HCT116 (cell line): ENCODE results near the gene NFAT5. TPM values are rescaled to one million over a fixed set of nuclear protein-coding genes. Genes with fewer than 3 reads are reported as not detected.

ENCODE experiments used
- ATAC-seq: fragments of 200-7000 bp; cut with Tn5 transposase; 2 replicates; pipeline ENCODE4 v1.9.1; 2020; ENCODE audit warnings: mild to moderate bottlenecking, moderate library complexity
- BruUV-seq: library from RNA; stranded (reverse); fragments of 400-500 nt; replicated peaks from 2 replicates; lab custom pipeline; 2021; lab: Mats Ljungman, UMichigan
- CTCF ChIA-PET: fragments of 300-600 bp; sonication (Branson Sonifier 250); formaldehyde crosslinking; loops from one replicate; lab custom pipeline; 2021; ENCODE audit warnings: antibody characterized with exemption; lab: Charles Lee
- POLR2A ChIA-PET: fragments of 300-600, 350-600 bp; sonication (Branson Sonifier 250); formaldehyde crosslinking; loops from one replicate; lab custom pipeline; 2021; ENCODE audit warnings: antibody characterized with exemption; lab: Charles Lee
- RAD21 ChIA-PET, 2 experiments: fragments of 300-600 bp; sonication (Branson Sonifier 250); formaldehyde crosslinking; loops; one replicate each; lab custom pipeline; 2023; ENCODE audit warnings: low total read pairs in 2 of 2; ENCODE audit not compliant: uncharacterized antibody in 2 of 2, unreplicated experiment in 2 of 2, low non-redundant PET in 1 of 2; lab: Charles Lee
- DNase-seq: peaks from one replicate; pipeline ENCODE4 v3.0.0-alpha.2; 2010; ENCODE audit warnings: low read depth, low spot score
- H2AFZ ChIP-seq: fragments of 200-600 bp; shearing (Covaris generic), sonication (generic); 2 replicates; pipeline ENCODE4 v1.6.1; 2017; ENCODE audit warnings: low read depth, mixed run types, mixed read lengths, antibody characterized with exemption, low read length; ENCODE audit not compliant: poor library complexity, severe bottlenecking
- H3K27ac ChIP-seq: 2 replicates; pipeline ENCODE4 v1.5.1; 2012; ENCODE audit warnings: low read depth, low read length
- H3K27me3 ChIP-seq: fragments of 200-600 bp; sonication (generic); 2 replicates; pipeline ENCODE4 v1.6.1; 2016; ENCODE audit warnings: mixed run types, low read length, mixed read lengths; ENCODE audit not compliant: insufficient read depth
- H3K36me3 ChIP-seq, 2 experiments: fragments of 200-500 bp in 1 of 2; fragments of 200-600 bp in 1 of 2; sonication (Bioruptor generic) in 1 of 2; sonication (generic) in 1 of 2; 2 replicates each; pipeline versions ENCODE4 v1.5.1 to v1.6.1; 2014 to 2016; ENCODE audit warnings: low read length in 2 of 2, inconsistent platforms in 1 of 2, mixed read lengths in 1 of 2, mixed run types in 1 of 2; ENCODE audit not compliant: insufficient read depth in 2 of 2, control insufficient read depth in 1 of 2
- H3K4me1 ChIP-seq, 2 experiments: fragments of 200-600 bp in 1 of 2; sonication (generic) in 1 of 2; 2 replicates each; pipeline versions ENCODE4 v1.5.1 to v1.6.1; 2012 to 2017; ENCODE audit warnings: low read length in 2 of 2, inconsistent platforms in 1 of 2, mild to moderate bottlenecking in 1 of 2, mixed read lengths in 1 of 2, mixed run types in 1 of 2, moderate library complexity in 1 of 2; ENCODE audit not compliant: insufficient read depth in 2 of 2, control insufficient read depth in 1 of 2
- H3K4me2 ChIP-seq: fragments of 200-600 bp; sonication (generic); 2 replicates; pipeline ENCODE4 v1.6.1; 2017; ENCODE audit warnings: mixed run types, low read length, mixed read lengths
- H3K4me3 ChIP-seq, 2 experiments: fragments of 200-600 bp in 1 of 2; sonication (generic) in 1 of 2; replicated peaks in 1 of 2; 2 replicates each; pipeline ENCODE4 v1.5.1; 2011 to 2016; ENCODE audit warnings: low read length in 2 of 2, control low read depth in 1 of 2, low read depth in 1 of 2, mild to moderate bottlenecking in 1 of 2, mixed read lengths in 1 of 2, mixed run types in 1 of 2
- H3K79me2 ChIP-seq: fragments of 200-600 bp; sonication (generic); 2 replicates; pipeline ENCODE4 v1.6.1; 2017; ENCODE audit warnings: mild to moderate bottlenecking, mixed run types, low read length, moderate library complexity, mixed read lengths; ENCODE audit not compliant: insufficient read depth
- H3K9ac ChIP-seq: fragments of 200-600 bp; sonication (generic); 2 replicates; pipeline ENCODE4 v1.6.1; 2016; ENCODE audit warnings: low read length, mixed read lengths
- H3K9me2 ChIP-seq: fragments of 200-600 bp; sonication (generic), shearing (Covaris generic); 2 replicates; pipeline ENCODE4 v1.6.1; 2017; ENCODE audit warnings: mixed run types, mild to moderate bottlenecking, moderate library complexity; ENCODE audit not compliant: insufficient read depth
- H3K9me3 ChIP-seq, 2 experiments: fragments of 200-500 bp in 1 of 2; fragments of 200-600 bp in 1 of 2; sonication (Bioruptor generic) in 1 of 2; sonication (generic) in 1 of 2; 2 replicates each; pipeline ENCODE4 v1.6.1; 2014 to 2017; ENCODE audit warnings: low read length in 2 of 2, mixed read lengths in 2 of 2, inconsistent platforms in 1 of 2, low read depth in 1 of 2, mild to moderate bottlenecking in 1 of 2, mixed run types in 1 of 2, moderate library complexity in 1 of 2; ENCODE audit not compliant: control insufficient read depth in 1 of 2, insufficient read depth in 1 of 2
- H4K20me1 ChIP-seq: fragments of 200-600 bp; sonication (generic), shearing (Covaris generic); 2 replicates; pipeline ENCODE4 v1.6.1; 2017; ENCODE audit warnings: mixed run types, mild to moderate bottlenecking, moderate library complexity; ENCODE audit not compliant: insufficient read depth
- CBX3 ChIP-seq: IDR thresholded peaks from 2 replicates; pipeline ENCODE4 v1.6.1; 2012; ENCODE audit warnings: low read depth
- CEBPB ChIP-seq: IDR thresholded peaks from 2 replicates; pipeline ENCODE4 v1.6.1; 2012; ENCODE audit warnings: low read depth
- EGR1 ChIP-seq: IDR thresholded peaks from 2 replicates; pipeline ENCODE4 v1.6.1; 2012; ENCODE audit warnings: low read depth
- ELF1 ChIP-seq: IDR thresholded peaks from 2 replicates; pipeline ENCODE4 v1.6.1; 2012; ENCODE audit warnings: low read depth, borderline replicate concordance
- EZH2 ChIP-seq: fragments of 200-600 bp; sonication (generic); IDR thresholded peaks from 2 replicates; pipeline ENCODE4 v1.6.1; 2017; ENCODE audit warnings: antibody characterized with exemption, mixed run types
- EZH2phosphoT487 ChIP-seq: fragments of 200-600 bp; IDR thresholded peaks from 2 replicates; pipeline ENCODE4 v1.6.1; 2018; ENCODE audit warnings: antibody characterized with exemption, borderline replicate concordance
- JUND ChIP-seq: IDR thresholded peaks from 2 replicates; pipeline ENCODE4 v1.6.1; 2012
- POLR2A ChIP-seq: IDR thresholded peaks from 2 replicates; pipeline ENCODE4 v1.7.0; 2011; ENCODE audit warnings: borderline replicate concordance; ENCODE audit not compliant: insufficient read depth, insufficient read length; ENCODE audit errors: extremely low read depth
- POLR2AphosphoS5 ChIP-seq: IDR thresholded peaks from 2 replicates; pipeline ENCODE4 v1.6.1; 2011; ENCODE audit warnings: mild to moderate bottlenecking, low read depth, low read length, moderate library complexity
- RAD21 ChIP-seq: IDR thresholded peaks from 2 replicates; pipeline ENCODE4 v1.6.1; 2012; ENCODE audit warnings: low read depth, mild to moderate bottlenecking
- SIN3A ChIP-seq: IDR thresholded peaks from 2 replicates; pipeline ENCODE4 v1.6.1; 2012; ENCODE audit warnings: low read depth
- SP1 ChIP-seq: IDR thresholded peaks from 2 replicates; pipeline ENCODE4 v1.6.1; 2012; ENCODE audit warnings: low read depth
- SRF ChIP-seq: IDR thresholded peaks from 2 replicates; pipeline ENCODE4 v1.6.1; 2012; ENCODE audit warnings: low read depth
- ZFX ChIP-seq: fragments of 450-650 bp; IDR thresholded peaks from 2 replicates; pipeline ENCODE4 v1.6.1; 2017
- ZNF274 ChIP-seq: fragments of 200-500 bp; sonication (Bioruptor generic); IDR thresholded peaks from 2 replicates; pipeline ENCODE4 v1.6.1; 2014; ENCODE audit warnings: mild to moderate bottlenecking, low read depth, low read length, inconsistent platforms
- intact Hi-C: fragments of 100-400 bp; cut with micrococcal nuclease; formaldehyde crosslinking; loops from 2 replicates; pipeline ENCODE4 v1.10.0; 2022
- total RNA-seq: library from RNA; stranded (reverse); gene quantifications from one replicate; pipeline ENCODE4 v1.2.1, GENCODE V29; 2021; ENCODE audit not compliant: unreplicated experiment
- TF ChIP-seq, protein P1 (sequence below): IDR thresholded peaks from 2 replicates; pipeline ENCODE4 v1.6.1; 2012
- TF ChIP-seq, protein P2 (sequence below): IDR thresholded peaks from 2 replicates; pipeline ENCODE4 v1.6.1; 2011; ENCODE audit warnings: mild to moderate bottlenecking, low read length, moderate library complexity; ENCODE audit not compliant: insufficient replicate concordance; ENCODE audit errors: extremely low read depth
- TF ChIP-seq, protein P3 (sequence below), 3 experiments: fragments of 200-600 bp in 1 of 3; sonication (generic) in 1 of 3; IDR thresholded peaks in 2 of 3; conservative IDR thresholded peaks in 1 of 3; 2 replicates each; pipeline ENCODE4 v1.5.1; 2012 to 2017; ENCODE audit warnings: low read depth in 2 of 3, low read length in 2 of 3, antibody characterized with exemption in 1 of 3, borderline replicate concordance in 1 of 3, control low read depth in 1 of 3, mild to moderate bottlenecking in 1 of 3, mixed read lengths in 1 of 3, mixed run types in 1 of 3, moderate library complexity in 1 of 3; ENCODE audit not compliant: insufficient read depth in 1 of 3
- TF ChIP-seq, protein P4 (sequence below): IDR thresholded peaks from 2 replicates; pipeline ENCODE4 v1.6.1; 2012; ENCODE audit warnings: low read depth
- TF ChIP-seq, protein P5 (sequence below): IDR thresholded peaks from 2 replicates; pipeline ENCODE4 v1.6.1; 2012

NFAT5 gene
- total RNA-seq, 1 experiment from 2014 or later, result 67.4 TPM

DNA sequence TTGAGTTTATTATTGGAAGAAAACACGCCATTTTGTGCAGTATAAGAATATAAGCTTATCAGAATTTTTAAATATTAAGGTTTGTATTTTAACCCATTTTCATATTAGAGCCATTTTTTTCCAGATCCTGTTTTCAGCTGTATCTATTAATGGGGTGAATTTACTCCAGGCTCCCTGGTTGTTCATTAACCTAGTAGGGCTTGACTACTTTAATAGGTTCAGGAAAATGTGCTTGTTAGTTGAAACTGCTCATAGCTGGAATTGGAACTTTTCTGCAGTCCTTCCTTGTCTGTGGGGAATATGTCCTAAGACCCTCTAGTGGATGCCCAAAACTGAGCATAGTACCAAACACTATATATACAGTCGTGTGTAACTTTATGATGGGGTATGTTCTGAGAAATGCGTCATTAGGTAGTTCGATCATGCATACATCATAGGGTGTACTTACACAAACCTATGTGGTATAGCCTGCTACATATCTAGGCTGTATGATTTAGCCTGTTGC, 28.0 kb downstream of the NFAT5 start:
- BruUV-seq, result no TSS peak
- intact Hi-C loops, result no loop called here
- ATAC-seq, result no peak
- H3K4me2 ChIP-seq, result no peak overlapping the region
- ChIA-PET POLR2A (no interaction called here), RAD21 (no interaction called here), CTCF (no interaction called here)
- no peak overlapping the region for H3K27ac ChIP-seq
- DNase-seq, result no peak
- no peak overlapping the region for H2AFZ ChIP-seq
- H3K36me3 ChIP-seq, result peaks cover 0 to 11% of the 10 kb centered on the region in 2 experiments; a peak in 2 of 4 replicates
- H3K79me2 ChIP-seq, result peaks cover 100% of the 10 kb centered on the region
- peaks cover 8 to 80% of the 10 kb centered on the region in 2 experiments for H3K4me1 ChIP-seq
- H4K20me1 ChIP-seq, result peaks cover 16% of the 10 kb centered on the region
- no peaks in the 10 kb centered on the region for H3K9me2 ChIP-seq
- H3K9me3 ChIP-seq, result no peaks in the 10 kb centered on the region
- H3K9ac ChIP-seq, result no peak overlapping the region
- TF ChIP-seq SIN3A (no peak), JUND (no peak), ZFX (no peak), EGR1 (no peak), ZNF274 (no peak), POLR2A (no peak), SP1 (no peak), SRF (no peak), ELF1 (no peak), POLR2AphosphoS5 (no peak), CEBPB (no peak), EZH2 (no peak), RAD21 (no peak), EZH2phosphoT487 (no peak), CBX3 (no peak)
- TF ChIP-seq, protein P1, sequence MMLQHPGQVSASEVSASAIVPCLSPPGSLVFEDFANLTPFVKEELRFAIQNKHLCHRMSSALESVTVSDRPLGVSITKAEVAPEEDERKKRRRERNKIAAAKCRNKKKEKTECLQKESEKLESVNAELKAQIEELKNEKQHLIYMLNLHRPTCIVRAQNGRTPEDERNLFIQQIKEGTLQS, result no peak
- TF ChIP-seq, protein P2, sequence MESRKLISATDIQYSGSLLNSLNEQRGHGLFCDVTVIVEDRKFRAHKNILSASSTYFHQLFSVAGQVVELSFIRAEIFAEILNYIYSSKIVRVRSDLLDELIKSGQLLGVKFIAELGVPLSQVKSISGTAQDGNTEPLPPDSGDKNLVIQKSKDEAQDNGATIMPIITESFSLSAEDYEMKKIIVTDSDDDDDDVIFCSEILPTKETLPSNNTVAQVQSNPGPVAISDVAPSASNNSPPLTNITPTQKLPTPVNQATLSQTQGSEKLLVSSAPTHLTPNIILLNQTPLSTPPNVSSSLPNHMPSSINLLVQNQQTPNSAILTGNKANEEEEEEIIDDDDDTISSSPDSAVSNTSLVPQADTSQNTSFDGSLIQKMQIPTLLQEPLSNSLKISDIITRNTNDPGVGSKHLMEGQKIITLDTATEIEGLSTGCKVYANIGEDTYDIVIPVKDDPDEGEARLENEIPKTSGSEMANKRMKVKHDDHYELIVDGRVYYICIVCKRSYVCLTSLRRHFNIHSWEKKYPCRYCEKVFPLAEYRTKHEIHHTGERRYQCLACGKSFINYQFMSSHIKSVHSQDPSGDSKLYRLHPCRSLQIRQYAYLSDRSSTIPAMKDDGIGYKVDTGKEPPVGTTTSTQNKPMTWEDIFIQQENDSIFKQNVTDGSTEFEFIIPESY, result no peak
- TF ChIP-seq, protein P3, sequence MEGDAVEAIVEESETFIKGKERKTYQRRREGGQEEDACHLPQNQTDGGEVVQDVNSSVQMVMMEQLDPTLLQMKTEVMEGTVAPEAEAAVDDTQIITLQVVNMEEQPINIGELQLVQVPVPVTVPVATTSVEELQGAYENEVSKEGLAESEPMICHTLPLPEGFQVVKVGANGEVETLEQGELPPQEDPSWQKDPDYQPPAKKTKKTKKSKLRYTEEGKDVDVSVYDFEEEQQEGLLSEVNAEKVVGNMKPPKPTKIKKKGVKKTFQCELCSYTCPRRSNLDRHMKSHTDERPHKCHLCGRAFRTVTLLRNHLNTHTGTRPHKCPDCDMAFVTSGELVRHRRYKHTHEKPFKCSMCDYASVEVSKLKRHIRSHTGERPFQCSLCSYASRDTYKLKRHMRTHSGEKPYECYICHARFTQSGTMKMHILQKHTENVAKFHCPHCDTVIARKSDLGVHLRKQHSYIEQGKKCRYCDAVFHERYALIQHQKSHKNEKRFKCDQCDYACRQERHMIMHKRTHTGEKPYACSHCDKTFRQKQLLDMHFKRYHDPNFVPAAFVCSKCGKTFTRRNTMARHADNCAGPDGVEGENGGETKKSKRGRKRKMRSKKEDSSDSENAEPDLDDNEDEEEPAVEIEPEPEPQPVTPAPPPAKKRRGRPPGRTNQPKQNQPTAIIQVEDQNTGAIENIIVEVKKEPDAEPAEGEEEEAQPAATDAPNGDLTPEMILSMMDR (IDR thresholded peaks at IDR 0.05 in 2 of 3, conservative IDR thresholded peaks at IDR 0.05 in 1 of 3; ENCODE audit: borderline replicate concordance in 1 of 3, insufficient read depth in 1 of 3, low read depth in 2 of 3, low read length in 2 of 3), result no peak
- TF ChIP-seq, protein P4, sequence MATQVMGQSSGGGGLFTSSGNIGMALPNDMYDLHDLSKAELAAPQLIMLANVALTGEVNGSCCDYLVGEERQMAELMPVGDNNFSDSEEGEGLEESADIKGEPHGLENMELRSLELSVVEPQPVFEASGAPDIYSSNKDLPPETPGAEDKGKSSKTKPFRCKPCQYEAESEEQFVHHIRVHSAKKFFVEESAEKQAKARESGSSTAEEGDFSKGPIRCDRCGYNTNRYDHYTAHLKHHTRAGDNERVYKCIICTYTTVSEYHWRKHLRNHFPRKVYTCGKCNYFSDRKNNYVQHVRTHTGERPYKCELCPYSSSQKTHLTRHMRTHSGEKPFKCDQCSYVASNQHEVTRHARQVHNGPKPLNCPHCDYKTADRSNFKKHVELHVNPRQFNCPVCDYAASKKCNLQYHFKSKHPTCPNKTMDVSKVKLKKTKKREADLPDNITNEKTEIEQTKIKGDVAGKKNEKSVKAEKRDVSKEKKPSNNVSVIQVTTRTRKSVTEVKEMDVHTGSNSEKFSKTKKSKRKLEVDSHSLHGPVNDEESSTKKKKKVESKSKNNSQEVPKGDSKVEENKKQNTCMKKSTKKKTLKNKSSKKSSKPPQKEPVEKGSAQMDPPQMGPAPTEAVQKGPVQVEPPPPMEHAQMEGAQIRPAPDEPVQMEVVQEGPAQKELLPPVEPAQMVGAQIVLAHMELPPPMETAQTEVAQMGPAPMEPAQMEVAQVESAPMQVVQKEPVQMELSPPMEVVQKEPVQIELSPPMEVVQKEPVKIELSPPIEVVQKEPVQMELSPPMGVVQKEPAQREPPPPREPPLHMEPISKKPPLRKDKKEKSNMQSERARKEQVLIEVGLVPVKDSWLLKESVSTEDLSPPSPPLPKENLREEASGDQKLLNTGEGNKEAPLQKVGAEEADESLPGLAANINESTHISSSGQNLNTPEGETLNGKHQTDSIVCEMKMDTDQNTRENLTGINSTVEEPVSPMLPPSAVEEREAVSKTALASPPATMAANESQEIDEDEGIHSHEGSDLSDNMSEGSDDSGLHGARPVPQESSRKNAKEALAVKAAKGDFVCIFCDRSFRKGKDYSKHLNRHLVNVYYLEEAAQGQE, result no peak
- TF ChIP-seq, protein P5, sequence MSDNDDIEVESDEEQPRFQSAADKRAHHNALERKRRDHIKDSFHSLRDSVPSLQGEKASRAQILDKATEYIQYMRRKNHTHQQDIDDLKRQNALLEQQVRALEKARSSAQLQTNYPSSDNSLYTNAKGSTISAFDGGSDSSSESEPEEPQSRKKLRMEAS, result no peak
- H3K4me3 ChIP-seq, result no peak overlapping the region
- H3K27me3 ChIP-seq, result no peaks in the 10 kb centered on the region
